ENCODE data around the gene AP4B1. TPM values are rescaled to one million over a fixed set of nuclear protein-coding genes. Genes with fewer than 3 reads are reported as not detected.

The AP4B1 gene
- total RNA-seq, 2 experiments from 2014 or later, result 44.1 to 48.0 TPM

DNA sequence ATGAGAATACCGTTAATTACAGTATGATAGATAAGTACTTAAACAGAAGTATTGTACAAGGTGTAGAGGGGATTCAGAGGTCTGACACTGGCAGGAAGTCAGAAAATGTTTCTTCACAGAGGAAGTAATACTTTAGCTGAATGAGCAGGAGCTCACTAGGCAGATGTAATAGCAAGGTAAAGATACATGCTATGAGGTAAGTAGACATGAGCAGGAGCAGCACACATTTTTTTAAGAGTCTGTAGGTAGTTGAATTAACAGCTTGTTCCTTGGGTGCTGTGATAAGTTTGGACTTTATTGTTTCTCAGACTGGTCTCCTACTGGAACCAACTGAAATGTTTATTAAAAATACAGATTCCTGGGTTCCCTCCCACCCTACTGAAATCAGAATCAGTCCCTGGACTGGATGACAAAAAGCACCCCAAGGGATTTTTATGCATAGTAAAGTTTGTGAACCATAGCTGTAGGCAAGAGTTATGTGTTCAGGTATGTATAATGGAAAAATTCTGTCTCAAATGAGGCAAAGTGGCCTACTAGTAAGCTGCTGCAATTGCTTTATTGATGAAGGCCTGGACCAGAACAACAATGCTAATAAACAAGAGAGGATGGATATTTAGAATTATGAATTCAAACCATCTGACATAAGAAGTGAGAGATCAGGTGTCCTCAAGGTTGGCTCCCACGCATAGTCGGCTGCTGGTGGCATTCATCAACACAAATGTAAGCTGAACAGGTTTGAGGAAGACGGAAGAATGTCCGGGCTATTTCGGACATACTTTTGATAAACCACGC is 902 bp downstream of the AP4B1 start:
- CTCF ChIA-PET, result interaction anchor here (0.9 to 6.1 kb wide), 15 partner anchors 18 to 831 kb away, joined by 3 to 60 read pairs (median 4); partner anchors contain the start of genes HIPK1 and LRIG2
- H3K27me3 Mint-ChIP-seq, result no peaks in the 10 kb centered on the region
- H3K9me3 ChIP-seq (ENCODE audit: control insufficient read depth in 1 of 2, insufficient read depth in 1 of 2, low read length in 2 of 2), result no peaks in the 10 kb centered on the region
- peak overlapping the region; percentile 86 to 89 for H3K27ac ChIP-seq (ENCODE audit: low read depth in 1 of 2, low read length in 2 of 2)
- intact Hi-C loops (cut with DNase I, micrococcal nuclease), result loop anchor here in 1 of 2 experiments (2.0 kb wide), 1 partner anchor 89 kb away; no protein-coding TSS in a partner anchor
- TF ChIP-seq, protein P1, sequence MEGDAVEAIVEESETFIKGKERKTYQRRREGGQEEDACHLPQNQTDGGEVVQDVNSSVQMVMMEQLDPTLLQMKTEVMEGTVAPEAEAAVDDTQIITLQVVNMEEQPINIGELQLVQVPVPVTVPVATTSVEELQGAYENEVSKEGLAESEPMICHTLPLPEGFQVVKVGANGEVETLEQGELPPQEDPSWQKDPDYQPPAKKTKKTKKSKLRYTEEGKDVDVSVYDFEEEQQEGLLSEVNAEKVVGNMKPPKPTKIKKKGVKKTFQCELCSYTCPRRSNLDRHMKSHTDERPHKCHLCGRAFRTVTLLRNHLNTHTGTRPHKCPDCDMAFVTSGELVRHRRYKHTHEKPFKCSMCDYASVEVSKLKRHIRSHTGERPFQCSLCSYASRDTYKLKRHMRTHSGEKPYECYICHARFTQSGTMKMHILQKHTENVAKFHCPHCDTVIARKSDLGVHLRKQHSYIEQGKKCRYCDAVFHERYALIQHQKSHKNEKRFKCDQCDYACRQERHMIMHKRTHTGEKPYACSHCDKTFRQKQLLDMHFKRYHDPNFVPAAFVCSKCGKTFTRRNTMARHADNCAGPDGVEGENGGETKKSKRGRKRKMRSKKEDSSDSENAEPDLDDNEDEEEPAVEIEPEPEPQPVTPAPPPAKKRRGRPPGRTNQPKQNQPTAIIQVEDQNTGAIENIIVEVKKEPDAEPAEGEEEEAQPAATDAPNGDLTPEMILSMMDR (IDR thresholded peaks at IDR 0.05), result no peak
- no peaks in the 10 kb centered on the region for H3K27me3 ChIP-seq (ENCODE audit: control insufficient read depth in 1 of 2, insufficient read depth in 2 of 2, low read length in 2 of 2)
- ATAC-seq (ENCODE audit: poor library complexity), result no peak
- POLR2A ChIA-PET, result interaction anchor here (0.6 to 5.3 kb wide), 28 partner anchors 8 to 1284 kb away, joined by 3 to 256 read pairs (median 6); partner anchors contain the start of genes CAPZA1, CSDE1, HIPK1 and LRIG2
- peak overlapping the region; percentile 99 for H3K4me3 Mint-ChIP-seq
- peaks cover 37% of the 10 kb centered on the region for H3K36me3 ChIP-seq (ENCODE audit: insufficient read depth, low read length)
- H3K36me3 Mint-ChIP-seq (ENCODE audit: low read depth), result peaks cover 67% of the 10 kb centered on the region
- H3K27ac Mint-ChIP-seq, result peak overlapping the region; percentile 98
- peak overlapping the region; percentile 96 for H3K4me3 ChIP-seq (ENCODE audit: low read length)
- H3K9me3 Mint-ChIP-seq, result no peaks in the 10 kb centered on the region
- peaks cover 46% of the 10 kb centered on the region for H3K4me1 ChIP-seq (ENCODE audit: insufficient read depth, low read length)
- peak in 3 of 14 experiments; percentile 12 to 40 (median 18) for DNase-seq
- peaks cover 59% of the 10 kb centered on the region for H3K4me1 Mint-ChIP-seq (ENCODE audit: low read depth)

DNA sequence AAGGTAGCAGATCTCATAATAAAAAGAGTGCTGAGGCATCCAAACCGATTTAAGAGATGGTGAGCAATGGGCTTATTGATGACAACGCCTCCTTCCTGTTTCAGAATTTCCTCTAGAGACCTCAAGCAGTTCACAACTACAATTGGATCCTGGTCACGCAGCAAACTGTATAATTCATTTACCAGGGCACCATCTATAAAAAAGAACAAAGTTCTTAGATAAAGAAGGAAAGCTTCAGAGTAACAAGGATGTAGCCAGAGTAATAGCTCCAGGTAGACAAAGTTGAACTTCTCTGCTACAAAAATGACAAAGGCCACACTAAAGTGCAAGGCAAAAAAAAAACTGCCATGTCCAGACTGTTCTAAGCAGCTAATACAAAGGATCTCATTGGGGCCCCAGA is 3.4 kb downstream of the AP4B1 start:
- Histone ChIP-seq H3K4me3 (ENCODE audit: low read length) (no peak overlapping the region), H3K9me3 (ENCODE audit: control insufficient read depth in 1 of 2, insufficient read depth in 1 of 2, low read length in 2 of 2) (no peaks in the 10 kb centered on the region), H3K4me1 (ENCODE audit: insufficient read depth, low read length) (peaks cover 39% of the 10 kb centered on the region), H3K36me3 (ENCODE audit: insufficient read depth, low read length) (peaks cover 50% of the 10 kb centered on the region), H3K27ac (ENCODE audit: low read depth in 1 of 2, low read length in 2 of 2) (no peak overlapping the region), H3K27me3 (ENCODE audit: control insufficient read depth in 1 of 2, insufficient read depth in 2 of 2, low read length in 2 of 2) (no peaks in the 10 kb centered on the region)
- intact Hi-C loops (cut with DNase I, micrococcal nuclease), result no loop called here
- peaks cover 81% of the 10 kb centered on the region for H3K36me3 Mint-ChIP-seq (ENCODE audit: low read depth)
- no peak overlapping the region for H3K27ac Mint-ChIP-seq
- TF ChIP-seq, protein P1 (IDR thresholded peaks at IDR 0.05), result no peak
- H3K9me3 Mint-ChIP-seq, result no peaks in the 10 kb centered on the region
- ATAC-seq (ENCODE audit: poor library complexity) (no peak), DNase-seq (peak in 1 of 14 experiments; percentile 25)
- H3K4me1 Mint-ChIP-seq (ENCODE audit: low read depth), result peaks cover 64% of the 10 kb centered on the region
- H3K27me3 Mint-ChIP-seq, result no peaks in the 10 kb centered on the region
- no peak overlapping the region for H3K4me3 Mint-ChIP-seq
- POLR2A ChIA-PET, result interaction anchor here (1.0 to 1.2 kb wide), 3 partner anchors 28 to 89 kb away, joined by 3 to 5 read pairs (median 3); partner anchors contain the start of genes HIPK1 and RSBN1
- CTCF ChIA-PET, result interaction anchor here (1.1 to 6.1 kb wide), 4 partner anchors 13 to 66 kb away, joined by 3 to 60 read pairs (median 4); partner anchors contain the start of gene HIPK1

DNA sequence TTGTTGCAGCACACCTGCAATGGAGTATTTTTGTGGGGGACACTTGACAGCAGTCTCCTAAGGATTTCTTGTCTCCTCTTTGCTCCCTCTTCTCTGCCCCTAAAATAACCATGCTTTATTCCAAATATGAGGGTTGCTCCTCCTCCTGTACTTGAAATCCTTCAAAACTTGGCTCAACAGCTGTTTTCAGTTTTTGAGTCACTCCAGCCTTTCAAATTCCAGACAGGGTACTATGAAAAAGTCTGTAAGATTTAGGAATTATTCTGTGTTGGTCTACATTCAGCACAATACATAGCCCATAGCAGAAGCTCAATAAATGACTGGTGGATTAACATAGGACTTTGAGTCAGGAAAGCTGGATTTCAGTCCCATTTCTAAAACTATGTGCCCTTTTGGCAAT is 5.5 kb downstream of the AP4B1 start:
- Histone ChIP-seq H3K36me3 (ENCODE audit: insufficient read depth, low read length) (peaks cover 71% of the 10 kb centered on the region), H3K27ac (ENCODE audit: low read depth in 1 of 2, low read length in 2 of 2) (no peak overlapping the region), H3K9me3 (ENCODE audit: control insufficient read depth in 1 of 2, insufficient read depth in 1 of 2, low read length in 2 of 2) (no peaks in the 10 kb centered on the region), H3K4me1 (ENCODE audit: insufficient read depth, low read length) (peaks cover 24% of the 10 kb centered on the region), H3K27me3 (ENCODE audit: control insufficient read depth in 1 of 2, insufficient read depth in 2 of 2, low read length in 2 of 2) (no peaks in the 10 kb centered on the region), H3K4me3 (ENCODE audit: low read length) (no peak overlapping the region)
- ATAC-seq (ENCODE audit: poor library complexity) (no peak), DNase-seq (no peak)
- TF ChIP-seq, protein P1 (IDR thresholded peaks at IDR 0.05), result no peak
- no peaks in the 10 kb centered on the region for H3K9me3 Mint-ChIP-seq
- intact Hi-C loops (cut with DNase I, micrococcal nuclease), result no loop called here
- H3K4me1 Mint-ChIP-seq (ENCODE audit: low read depth), result peaks cover 47% of the 10 kb centered on the region
- H3K27ac Mint-ChIP-seq, result no peak overlapping the region
- peaks cover 92% of the 10 kb centered on the region for H3K36me3 Mint-ChIP-seq (ENCODE audit: low read depth)
- ChIA-PET POLR2A (interaction anchor here (0.6 to 0.7 kb wide), 2 partner anchors 32 to 447 kb away, joined by 3 to 4 read pairs; no protein-coding TSS in a partner anchor), CTCF (interaction anchor here (1.3 kb wide), 1 partner anchor 47 kb away, joined by 3 read pairs; no protein-coding TSS in a partner anchor)
- H3K4me3 Mint-ChIP-seq, result no peak overlapping the region
- no peaks in the 10 kb centered on the region for H3K27me3 Mint-ChIP-seq
